ENCODE data around the gene BACE2.
"Not testable (repeated sequence)": the region's sequence is repeated elsewhere in the genome, so short reads cannot be mapped to it uniquely, and the experiment has no call there.

BACE2 gene

GRCh38 chr21:41255190-41255589, 87.2 kb downstream of the BACE2 start:
- TF ChIP-seq, protein P1, sequence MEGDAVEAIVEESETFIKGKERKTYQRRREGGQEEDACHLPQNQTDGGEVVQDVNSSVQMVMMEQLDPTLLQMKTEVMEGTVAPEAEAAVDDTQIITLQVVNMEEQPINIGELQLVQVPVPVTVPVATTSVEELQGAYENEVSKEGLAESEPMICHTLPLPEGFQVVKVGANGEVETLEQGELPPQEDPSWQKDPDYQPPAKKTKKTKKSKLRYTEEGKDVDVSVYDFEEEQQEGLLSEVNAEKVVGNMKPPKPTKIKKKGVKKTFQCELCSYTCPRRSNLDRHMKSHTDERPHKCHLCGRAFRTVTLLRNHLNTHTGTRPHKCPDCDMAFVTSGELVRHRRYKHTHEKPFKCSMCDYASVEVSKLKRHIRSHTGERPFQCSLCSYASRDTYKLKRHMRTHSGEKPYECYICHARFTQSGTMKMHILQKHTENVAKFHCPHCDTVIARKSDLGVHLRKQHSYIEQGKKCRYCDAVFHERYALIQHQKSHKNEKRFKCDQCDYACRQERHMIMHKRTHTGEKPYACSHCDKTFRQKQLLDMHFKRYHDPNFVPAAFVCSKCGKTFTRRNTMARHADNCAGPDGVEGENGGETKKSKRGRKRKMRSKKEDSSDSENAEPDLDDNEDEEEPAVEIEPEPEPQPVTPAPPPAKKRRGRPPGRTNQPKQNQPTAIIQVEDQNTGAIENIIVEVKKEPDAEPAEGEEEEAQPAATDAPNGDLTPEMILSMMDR (IDR thresholded peaks at IDR 0.05; ENCODE audit: insufficient read depth, low read length, missing control alignments) = no peak
- DNase-seq (ENCODE audit: low read depth, low spot score) = no peak
- POLR2A ChIA-PET = no interaction called here
- H3K4me3 ChIP-seq (ENCODE audit: low read depth, low read length) = no peak overlapping the region
- CTCF ChIA-PET = no interaction called here

- CTCF ChIA-PET; DNase-seq (ENCODE audit: low read depth, low spot score): not testable (repeated sequence)
Observed at GRCh38 chr21:41256231-41256630, 88.3 kb downstream of the BACE2 start.

GRCh38 chr21:41256771-41257702, 89.1 kb downstream of the BACE2 start:
- ChIA-PET POLR2A (no interaction called here), CTCF (no interaction called here)
- TF ChIP-seq, protein P1 (IDR thresholded peaks at IDR 0.05; ENCODE audit: insufficient read depth, low read length, missing control alignments) = no peak
- H3K4me3 ChIP-seq (ENCODE audit: low read depth, low read length) = no peak overlapping the region
- DNase-seq (ENCODE audit: low read depth, low spot score) = no peak

More at GRCh38 chr21:41256231-41256630, 88.3 kb downstream of the BACE2 start:
- H3K4me3 ChIP-seq (ENCODE audit: low read depth, low read length); POLR2A ChIA-PET: not testable (repeated sequence)

DNA sequence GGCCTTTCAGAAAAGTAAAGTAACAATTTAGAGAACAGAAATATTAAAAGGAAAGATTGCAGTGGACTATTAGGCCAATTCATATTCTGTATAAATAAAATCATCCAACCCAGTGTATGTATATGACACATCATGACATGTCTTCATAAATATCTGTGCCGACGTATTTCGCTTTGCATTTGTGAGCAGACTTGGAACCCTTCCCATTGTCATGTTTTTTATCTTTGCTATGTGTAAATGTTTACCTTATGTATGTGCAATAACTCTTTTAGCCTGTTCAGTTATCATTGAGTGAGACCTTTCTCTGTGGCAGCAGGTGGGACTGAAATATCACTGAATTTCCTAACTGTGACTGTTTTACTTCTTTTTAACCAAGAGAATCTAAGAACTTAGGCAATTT, 90.7 kb downstream of the BACE2 start:
- no peak for DNase-seq (ENCODE audit: low read depth, low spot score)
- POLR2A ChIA-PET = no interaction called here
- TF ChIP-seq, protein P1 (IDR thresholded peaks at IDR 0.05; ENCODE audit: insufficient read depth, low read length, missing control alignments) = no peak

DNA sequence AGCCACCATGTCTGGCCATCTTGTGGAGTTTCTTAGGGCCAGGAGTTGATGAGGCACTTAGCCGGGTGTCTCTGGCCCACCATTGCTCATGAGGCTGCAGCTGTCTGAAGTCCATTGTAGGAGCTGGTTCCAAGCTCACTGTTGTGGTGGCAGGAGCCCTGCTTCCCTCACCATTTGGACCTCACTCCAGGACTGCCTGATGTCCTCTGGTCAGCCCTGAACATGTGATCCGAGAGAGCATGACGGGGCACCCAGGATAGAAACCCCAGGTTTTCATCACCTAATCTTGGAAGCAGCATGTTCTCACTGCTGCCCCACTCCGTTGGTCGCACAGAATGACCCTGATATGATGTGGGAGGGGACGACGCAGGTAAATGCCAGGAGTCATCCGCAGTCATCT, 92.5 kb downstream of the BACE2 start:
- CTCF ChIA-PET = no interaction called here
- TF ChIP-seq, protein P1 (IDR thresholded peaks at IDR 0.05; ENCODE audit: insufficient read depth, low read length, missing control alignments) = no peak
- POLR2A ChIA-PET = no interaction called here
- DNase-seq (ENCODE audit: low read depth, low spot score) = no peak
- H3K4me3 ChIP-seq (ENCODE audit: low read depth, low read length) = no peak overlapping the region

More for the DNA sequence above, 90.7 kb downstream of the BACE2 start:
- CTCF ChIA-PET = interaction anchor here (1.4 kb wide), 1 partner anchor 24 kb away, joined by 5 read pairs; no protein-coding TSS in a partner anchor
- no peak overlapping the region for H3K4me3 ChIP-seq (ENCODE audit: low read depth, low read length)

GRCh38 chr21:41267346-41267745, 99.4 kb downstream of the BACE2 start:
- no peak for DNase-seq (ENCODE audit: low read depth, low spot score)

More at GRCh38 chr21:41267346-41267745, 99.4 kb downstream of the BACE2 start:
- H3K4me3 ChIP-seq (ENCODE audit: low read depth, low read length) = no peak overlapping the region
- POLR2A ChIA-PET = no interaction called here
- CTCF ChIA-PET = interaction anchor here (1.4 to 5.7 kb wide), 2 partner anchors 14 to 16 kb away, joined by 4 to 35 read pairs; no protein-coding TSS in a partner anchor
- TF ChIP-seq, protein P1 (IDR thresholded peaks at IDR 0.05; ENCODE audit: insufficient read depth, low read length, missing control alignments) = no peak
